Bronchial epithelial cell (primary cell): ENCODE measurements around the gene TNS2. TPM values are rescaled to one million over a fixed set of nuclear protein-coding genes. Genes with fewer than 3 reads are reported as not detected.
A peak's percentile ranks its signal among the peaks of the same experiment; 100 is the strongest.

Experiments
- DNase-seq: peaks from one replicate; pipeline ENCODE4 v3.0.0-alpha.2; 2010; ENCODE audit warnings: low read depth
- FAIRE-seq: peaks from 2 replicates; lab custom pipeline; 2011; peaks lifted over from hg19 to GRCh38; lab: Jason Lieb, UNC
- H3K27me3 ChIP-seq: 2 replicates; pipeline ENCODE4 v1.5.1; 2011; ENCODE audit warnings: low read length; ENCODE audit not compliant: control insufficient read depth, insufficient read depth
- H3K36me3 ChIP-seq: 2 replicates; pipeline ENCODE4 v1.5.1; 2011; ENCODE audit warnings: low read length; ENCODE audit not compliant: control insufficient read depth, insufficient read depth
- H3K4me3 ChIP-seq: 2 replicates; pipeline ENCODE4 v1.5.1; 2011; ENCODE audit warnings: mild to moderate bottlenecking, low read depth, low read length, control low read depth
- CTCF ChIP-seq: IDR thresholded peaks from 2 replicates; pipeline ENCODE4 v1.5.1; 2011; ENCODE audit warnings: mild to moderate bottlenecking, moderate library complexity, low read length, control low read depth, inconsistent platforms; ENCODE audit not compliant: insufficient read depth, severe bottlenecking
- total RNA-seq: library from RNA; depleted of rRNA; stranded (reverse); fragments of >200 nt; gene quantifications from 2 replicates; pipeline ENCODE4 v1.2.1, GENCODE V29; 2014

Gene TNS2
- total RNA-seq, 1 donor from 2014 or later = 1.3 TPM

- no peaks in the 10 kb centered on the region for H3K36me3 ChIP-seq
- DNase-seq = peak; percentile 29
- no peak for TF ChIP-seq CTCF
- no peaks in the 10 kb centered on the region for H3K27me3 ChIP-seq
- no peak for FAIRE-seq
- peak within 1 kb of the TSS; percentile 41 for H3K4me3 ChIP-seq
These were observed 47.9 kb downstream of the TNS2 start, which contains the start of gene IGFBP6 for GRCh38 chr12:53097564-53098353. Gene IGFBP6, plus strand, starts transcription at chr12:53097667. Its CDS starts 51 bp downstream, at chr12:53097718.

- no peak for TF ChIP-seq CTCF
- Histone ChIP-seq H3K27me3 (no peaks in the 10 kb centered on the region), H3K4me3 (peak overlapping the region; percentile 41), H3K36me3 (no peaks in the 10 kb centered on the region)
- DNase-seq (peak; percentile 79), FAIRE-seq (no peak)
These were observed 48.6 kb downstream of the TNS2 start for GRCh38 chr12:53098354-53098981.

GRCh38 chr12:53099071-53099882 is 49.4 kb downstream of the TNS2 start:
- Histone ChIP-seq H3K4me3 (no peak overlapping the region), H3K27me3 (no peaks in the 10 kb centered on the region), H3K36me3 (no peaks in the 10 kb centered on the region)
- FAIRE-seq = no peak
- DNase-seq = peak; percentile 80
- peak; percentile 85 for TF ChIP-seq CTCF

- DNase-seq (no peak), FAIRE-seq (no peak)
These were observed 50.7 kb downstream of the TNS2 start for GRCh38 chr12:53100466-53101151.

More at GRCh38 chr12:53100466-53101151, 50.7 kb downstream of the TNS2 start:
- no peaks in the 10 kb centered on the region for H3K27me3 ChIP-seq
- no peak for TF ChIP-seq CTCF
- H3K36me3 ChIP-seq = no peaks in the 10 kb centered on the region
- H3K4me3 ChIP-seq = no peak overlapping the region
